ENCODE measurements around the gene SYTL5.

Gene SYTL5

DNA sequence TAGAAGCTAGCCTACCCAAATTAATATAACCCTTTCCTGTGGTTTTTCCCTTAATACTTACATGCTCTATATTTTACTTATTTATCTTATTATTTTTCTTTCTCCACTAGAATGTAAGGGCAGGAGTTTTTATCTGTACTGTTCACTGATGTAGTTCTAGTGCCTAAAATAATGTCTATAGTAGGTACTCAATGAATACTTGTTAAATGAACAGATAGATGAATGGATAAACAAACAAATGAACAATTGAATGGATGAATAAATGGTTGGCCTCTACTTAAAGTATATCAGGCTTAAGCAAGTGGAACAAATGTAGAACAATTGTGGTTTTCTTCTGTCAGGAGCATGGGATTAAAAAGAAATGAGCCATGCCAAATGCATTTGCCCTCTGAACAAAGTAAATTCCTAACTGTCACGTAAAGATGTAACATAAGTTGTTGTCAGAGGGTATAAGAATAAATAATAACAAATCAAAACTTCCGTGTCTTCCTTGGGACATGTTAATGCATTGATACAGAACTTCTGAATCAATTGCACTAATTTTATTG is 54.1 kb downstream of the SYTL5 start:
- H4K91ac ChIP-seq (ENCODE audit: low read depth, low read length, poor library complexity) = no peak overlapping the region
- no CpG with 5 or more reads among the region's 2 CpGs for WGBS, 2 donors (ENCODE audit: extremely low coverage in 2 of 2, insufficient read length in 2 of 2, insufficient replicate concordance in 1 of 2)
- H3K18ac ChIP-seq (ENCODE audit: low read length) = no peak overlapping the region
- no peak overlapping the region for H3K9ac ChIP-seq (ENCODE audit: low read depth, low read length, poor library complexity)
- no peak overlapping the region for H4K8ac ChIP-seq (ENCODE audit: low read depth, low read length)
- no peaks in the 10 kb centered on the region for H3K27me3 ChIP-seq (ENCODE audit: control insufficient read depth in 3 of 3, insufficient read depth in 3 of 3, low read depth in 1 of 3, low read length in 3 of 3)
- no peak overlapping the region for H3K14ac ChIP-seq (ENCODE audit: low read length)
- H3K36me3 ChIP-seq (replicated peaks in 1 of 2; ENCODE audit: control insufficient read depth in 2 of 2, insufficient read depth in 2 of 2, low read length in 2 of 2) = no peaks in the 10 kb centered on the region
- no peak overlapping the region for H2AFZ ChIP-seq (ENCODE audit: low read length)
- no peaks in the 10 kb centered on the region for H3K79me1 ChIP-seq (ENCODE audit: low read depth, low read length)
- H2BK15ac ChIP-seq (ENCODE audit: low read length) = no peak overlapping the region
- no peak for DNase-seq (ENCODE audit: low spot score)
- H3K4me2 ChIP-seq (ENCODE audit: insufficient read depth, low read length, poor library complexity, severe bottlenecking) = no peak overlapping the region
- H2BK120ac ChIP-seq (ENCODE audit: low read depth, low read length) = no peak overlapping the region
- no peaks in the 10 kb centered on the region for H3K4me1 ChIP-seq (ENCODE audit: control insufficient read depth in 2 of 2, insufficient read depth in 1 of 2, low read depth in 1 of 2, low read length in 2 of 2)
- no peak overlapping the region for H3K4ac ChIP-seq (ENCODE audit: low read length)
- no peak overlapping the region for H2AK5ac ChIP-seq (ENCODE audit: low read depth, low read length)
- H2BK12ac ChIP-seq (ENCODE audit: low read length) = no peak overlapping the region
- no peak overlapping the region for H3K27ac ChIP-seq (replicated peaks; ENCODE audit: low read length)
- H3K9me3 ChIP-seq (replicated peaks in 1 of 2; ENCODE audit: control insufficient read depth in 2 of 2, insufficient read depth in 1 of 2, low read depth in 1 of 2, low read length in 2 of 2) = no peaks in the 10 kb centered on the region
- H3K4me3 ChIP-seq (ENCODE audit: low read length in 2 of 2) = no peak overlapping the region
- H2BK5ac ChIP-seq (ENCODE audit: low read length) = no peak overlapping the region
- no peak overlapping the region for H3K23ac ChIP-seq (ENCODE audit: low read depth, low read length, poor library complexity)

DNA sequence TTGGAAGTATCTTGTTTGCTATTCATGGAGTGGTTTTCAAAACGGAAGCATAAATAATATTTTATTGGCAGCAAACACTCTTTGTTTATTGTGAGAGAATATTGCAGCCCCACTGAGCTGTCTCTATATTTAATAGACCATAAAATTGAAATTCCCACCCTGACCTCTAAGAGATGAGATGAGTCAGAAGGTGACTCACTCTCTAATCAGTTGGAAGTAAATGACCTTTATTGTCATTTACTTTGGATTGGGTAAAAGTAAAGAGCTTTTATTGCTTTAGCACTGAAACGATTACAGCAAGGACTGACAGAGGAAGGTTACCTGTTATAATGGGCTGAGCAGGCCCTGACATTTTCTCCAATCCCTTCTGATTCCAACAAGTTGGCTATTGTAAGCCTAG is 55.0 kb downstream of the SYTL5 start:
- Histone ChIP-seq H2BK15ac (ENCODE audit: low read length) (no peak overlapping the region), H3K27me3 (ENCODE audit: control insufficient read depth in 3 of 3, insufficient read depth in 3 of 3, low read depth in 1 of 3, low read length in 3 of 3) (no peaks in the 10 kb centered on the region)

DNA sequence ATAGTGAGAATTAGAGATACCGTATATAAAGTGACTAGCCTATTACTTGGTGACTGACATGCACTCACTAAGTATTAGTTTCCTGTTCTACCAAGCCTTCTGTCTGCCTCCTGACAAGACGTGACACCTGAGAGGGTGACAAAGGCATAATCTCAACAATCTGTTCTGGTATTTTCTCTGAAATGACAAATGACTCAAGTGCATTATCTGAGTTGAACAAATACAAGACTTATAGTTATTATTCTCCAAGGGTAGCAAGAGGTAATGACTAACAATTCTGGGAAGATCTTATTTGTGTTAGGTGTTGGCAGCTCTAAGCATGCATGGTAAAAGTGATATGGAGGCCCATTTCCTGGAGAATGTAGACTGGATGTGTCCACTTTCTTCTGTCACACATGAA is 60.6 kb downstream of the SYTL5 start:
- no peak overlapping the region for H3K9ac ChIP-seq (ENCODE audit: low read depth, low read length, poor library complexity)
- no peak overlapping the region for H4K91ac ChIP-seq (ENCODE audit: low read depth, low read length, poor library complexity)
- H3K4me3 ChIP-seq (ENCODE audit: low read length in 2 of 2) = no peak overlapping the region
- H2BK12ac ChIP-seq (ENCODE audit: low read length) = no peak overlapping the region
- WGBS, 2 donors (ENCODE audit: extremely low coverage in 2 of 2, insufficient read length in 2 of 2, insufficient replicate concordance in 1 of 2) = no CpG with 5 or more reads among the region's 2 CpGs
- no peak overlapping the region for H3K4me2 ChIP-seq (ENCODE audit: insufficient read depth, low read length, poor library complexity, severe bottlenecking)
- H2AFZ ChIP-seq (ENCODE audit: low read length) = no peak overlapping the region
- no peak overlapping the region for H2BK15ac ChIP-seq (ENCODE audit: low read length)
- H3K4me1 ChIP-seq (ENCODE audit: control insufficient read depth in 2 of 2, insufficient read depth in 1 of 2, low read depth in 1 of 2, low read length in 2 of 2) = no peaks in the 10 kb centered on the region
- no peak overlapping the region for H3K27ac ChIP-seq (replicated peaks; ENCODE audit: low read length)
- H2BK5ac ChIP-seq (ENCODE audit: low read length) = no peak overlapping the region
- no peak overlapping the region for H2AK5ac ChIP-seq (ENCODE audit: low read depth, low read length)
- H3K27me3 ChIP-seq (ENCODE audit: control insufficient read depth in 3 of 3, insufficient read depth in 3 of 3, low read depth in 1 of 3, low read length in 3 of 3) = no peaks in the 10 kb centered on the region
- no peaks in the 10 kb centered on the region for H3K79me1 ChIP-seq (ENCODE audit: low read depth, low read length)
- no peak overlapping the region for H2BK120ac ChIP-seq (ENCODE audit: low read depth, low read length)
- no peak overlapping the region for H3K4ac ChIP-seq (ENCODE audit: low read length)
- H3K18ac ChIP-seq (ENCODE audit: low read length) = no peak overlapping the region
- no peak overlapping the region for H4K8ac ChIP-seq (ENCODE audit: low read depth, low read length)
- no peaks in the 10 kb centered on the region for H3K36me3 ChIP-seq (replicated peaks in 1 of 2; ENCODE audit: control insufficient read depth in 2 of 2, insufficient read depth in 2 of 2, low read length in 2 of 2)
- no peaks in the 10 kb centered on the region for H3K9me3 ChIP-seq (replicated peaks in 1 of 2; ENCODE audit: control insufficient read depth in 2 of 2, insufficient read depth in 1 of 2, low read depth in 1 of 2, low read length in 2 of 2)
- no peak for DNase-seq (ENCODE audit: low spot score)
- H3K14ac ChIP-seq (ENCODE audit: low read length) = no peak overlapping the region
- H3K23ac ChIP-seq (ENCODE audit: low read depth, low read length, poor library complexity) = no peak overlapping the region

More for the DNA sequence above, 55.0 kb downstream of the SYTL5 start:
- Histone ChIP-seq H3K4me2 (ENCODE audit: insufficient read depth, low read length, poor library complexity, severe bottlenecking) (no peak overlapping the region), H2AFZ (ENCODE audit: low read length) (no peak overlapping the region), H3K79me1 (ENCODE audit: low read depth, low read length) (no peaks in the 10 kb centered on the region), H3K4me3 (ENCODE audit: low read length in 2 of 2) (no peak overlapping the region), H3K23ac (ENCODE audit: low read depth, low read length, poor library complexity) (no peak overlapping the region), H2BK120ac (ENCODE audit: low read depth, low read length) (no peak overlapping the region), H2BK5ac (ENCODE audit: low read length) (no peak overlapping the region), H3K4ac (ENCODE audit: low read length) (no peak overlapping the region), H3K27ac (replicated peaks; ENCODE audit: low read length) (no peak overlapping the region), H3K18ac (ENCODE audit: low read length) (no peak overlapping the region), H3K14ac (ENCODE audit: low read length) (no peak overlapping the region), H2BK12ac (ENCODE audit: low read length) (no peak overlapping the region), H4K91ac (ENCODE audit: low read depth, low read length, poor library complexity) (no peak overlapping the region), H3K4me1 (ENCODE audit: control insufficient read depth in 2 of 2, insufficient read depth in 1 of 2, low read depth in 1 of 2, low read length in 2 of 2) (no peaks in the 10 kb centered on the region), H3K36me3 (replicated peaks in 1 of 2; ENCODE audit: control insufficient read depth in 2 of 2, insufficient read depth in 2 of 2, low read length in 2 of 2) (no peaks in the 10 kb centered on the region), H2AK5ac (ENCODE audit: low read depth, low read length) (no peak overlapping the region), H3K9me3 (replicated peaks in 1 of 2; ENCODE audit: control insufficient read depth in 2 of 2, insufficient read depth in 1 of 2, low read depth in 1 of 2, low read length in 2 of 2) (no peaks in the 10 kb centered on the region), H4K8ac (ENCODE audit: low read depth, low read length) (no peak overlapping the region), H3K9ac (ENCODE audit: low read depth, low read length, poor library complexity) (no peak overlapping the region)
- no peak for DNase-seq (ENCODE audit: low spot score)
- WGBS, 2 donors (ENCODE audit: extremely low coverage in 2 of 2, insufficient read length in 2 of 2, insufficient replicate concordance in 1 of 2) = no CpG with 5 or more reads among the region's 2 CpGs

DNA sequence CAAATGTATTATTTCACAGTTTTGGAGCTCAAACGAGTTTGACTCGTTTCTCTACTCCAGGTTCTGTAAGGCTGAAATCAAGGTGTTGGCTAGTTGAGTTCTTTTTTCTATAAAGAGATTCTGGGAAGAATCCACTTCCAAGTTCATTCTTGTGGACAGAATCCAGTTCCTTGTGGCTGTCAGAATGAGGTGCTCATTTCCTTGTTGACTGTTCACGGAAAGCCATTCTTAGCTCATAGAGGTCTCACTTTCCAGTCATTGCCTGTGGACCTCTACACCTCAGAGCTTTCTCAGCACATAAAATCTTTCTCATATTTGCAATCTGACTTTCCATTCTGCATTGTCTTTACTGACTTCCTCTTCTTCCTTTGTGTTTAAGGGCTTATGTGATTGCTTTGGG is 62.9 kb downstream of the SYTL5 start:
- Histone ChIP-seq H2BK12ac (ENCODE audit: low read length) (no peak overlapping the region), H3K9me3 (replicated peaks in 1 of 2; ENCODE audit: control insufficient read depth in 2 of 2, insufficient read depth in 1 of 2, low read depth in 1 of 2, low read length in 2 of 2) (no peaks in the 10 kb centered on the region)
- no CpG with 5 or more reads among the region's 3 CpGs for WGBS, 2 donors (ENCODE audit: extremely low coverage in 2 of 2, insufficient read length in 2 of 2, insufficient replicate concordance in 1 of 2)

More for the DNA sequence above, 62.9 kb downstream of the SYTL5 start:
- Histone ChIP-seq H2BK120ac (ENCODE audit: low read depth, low read length) (no peak overlapping the region), H2AFZ (ENCODE audit: low read length) (no peak overlapping the region), H3K23ac (ENCODE audit: low read depth, low read length, poor library complexity) (no peak overlapping the region), H3K4me2 (ENCODE audit: insufficient read depth, low read length, poor library complexity, severe bottlenecking) (no peak overlapping the region), H3K4me3 (ENCODE audit: low read length in 2 of 2) (no peak overlapping the region), H3K36me3 (replicated peaks in 1 of 2; ENCODE audit: control insufficient read depth in 2 of 2, insufficient read depth in 2 of 2, low read length in 2 of 2) (no peaks in the 10 kb centered on the region), H3K27ac (replicated peaks; ENCODE audit: low read length) (no peak overlapping the region), H4K91ac (ENCODE audit: low read depth, low read length, poor library complexity) (no peak overlapping the region), H2AK5ac (ENCODE audit: low read depth, low read length) (no peak overlapping the region), H3K9ac (ENCODE audit: low read depth, low read length, poor library complexity) (no peak overlapping the region), H3K4me1 (ENCODE audit: control insufficient read depth in 2 of 2, insufficient read depth in 1 of 2, low read depth in 1 of 2, low read length in 2 of 2) (no peaks in the 10 kb centered on the region), H4K8ac (ENCODE audit: low read depth, low read length) (no peak overlapping the region), H3K14ac (ENCODE audit: low read length) (no peak overlapping the region), H3K4ac (ENCODE audit: low read length) (no peak overlapping the region), H2BK5ac (ENCODE audit: low read length) (no peak overlapping the region), H3K27me3 (ENCODE audit: control insufficient read depth in 3 of 3, insufficient read depth in 3 of 3, low read depth in 1 of 3, low read length in 3 of 3) (no peaks in the 10 kb centered on the region), H3K18ac (ENCODE audit: low read length) (no peak overlapping the region), H2BK15ac (ENCODE audit: low read length) (no peak overlapping the region), H3K79me1 (ENCODE audit: low read depth, low read length) (no peaks in the 10 kb centered on the region)
- no peak for DNase-seq (ENCODE audit: low spot score)

All from neuronal stem cell (in vitro differentiated cells).